BJ (cell line): ENCODE data around the gene DUXB. TPM values are rescaled to one million over a fixed set of nuclear protein-coding genes. Genes with fewer than 3 reads are reported as not detected.

Experiments
- CTCF ChIA-PET: fragments of 350-600 bp; formaldehyde crosslinking; extraction: SDS; loops from one replicate; lab custom pipeline; 2021; ENCODE audit warnings: antibody characterized with exemption, inconsistent platforms; lab: Yijun Ruan, JAX
- POLR2A ChIA-PET: fragments of 300-600 bp; sonication (Branson Sonifier 250); formaldehyde crosslinking; extraction: SDS; loops from one replicate; lab custom pipeline; 2021; ENCODE audit warnings: antibody characterized with exemption; lab: Charles Lee
- DNase-seq: peaks from one replicate; pipeline ENCODE4 v3.0.0-alpha.2; 2011; ENCODE audit warnings: low read depth
- H3K27me3 ChIP-seq: 2 replicates; pipeline ENCODE4 v1.6.0; 2011; ENCODE audit warnings: low read length; ENCODE audit not compliant: control insufficient read depth, insufficient read depth
- H3K36me3 ChIP-seq: 2 replicates; pipeline ENCODE4 v1.5.1; 2011; ENCODE audit warnings: low read length; ENCODE audit not compliant: control insufficient read depth, insufficient read depth
- H3K4me3 ChIP-seq: 2 replicates; pipeline ENCODE4 v1.5.1; 2011; ENCODE audit warnings: low read depth, mild to moderate bottlenecking, control low read depth, low read length
- CTCF ChIP-seq: IDR thresholded peaks from 2 replicates; pipeline ENCODE4 v1.5.1; 2011; ENCODE audit warnings: low read depth, mild to moderate bottlenecking, control low read depth, inconsistent platforms, low read length, moderate library complexity; ENCODE audit not compliant: insufficient read depth
- polyA plus RNA-seq: library from polyadenylated mRNA; depleted of rRNA; stranded (reverse); fragments of >200 nt; gene quantifications from 2 replicates; pipeline ENCODE4 v1.2.3, GENCODE V29; 2011

DUXB gene
- polyA plus RNA-seq, 1 experiment: not detected

GRCh38 chr16:75653922-75654321 is 47.3 kb downstream of the DUXB start:
- DNase-seq: peak; percentile 67
- ChIA-PET POLR2A (interaction anchor here (0.6 kb wide), 4 partner anchors 22 to 1514 kb away, joined by 5 to 14 read pairs (median 8); partner anchors contain the start of gene BCAR1), CTCF (interaction anchor here (0.8 kb wide), 1 partner anchor 110 kb away, joined by 3 read pairs; no protein-coding TSS in a partner anchor)
- Histone ChIP-seq H3K27me3 (no peaks in the 10 kb centered on the region), H3K36me3 (peaks cover 18% of the 10 kb centered on the region), H3K4me3 (no peak overlapping the region)
- no peak for TF ChIP-seq CTCF

GRCh38 chr16:75648265-75649076 is 52.8 kb downstream of the DUXB start:
- POLR2A ChIA-PET: interaction anchor here (0.5 to 1.0 kb wide), 3 partner anchors 26 to 1542 kb away, joined by 3 to 8 read pairs (median 7); partner anchors contain the start of genes ADAT1 and MON1B
- CTCF ChIA-PET: interaction anchor here (1.0 to 1.5 kb wide), 2 partner anchors 11 to 115 kb away, joined by 4 to 5 read pairs; no protein-coding TSS in a partner anchor
- TF ChIP-seq CTCF: no peak
- Histone ChIP-seq H3K27me3 (no peaks in the 10 kb centered on the region), H3K4me3 (peak overlapping the region; percentile 96), H3K36me3 (peaks cover 2% of the 10 kb centered on the region; the same call in 1 of the 2 replicates)
- no peak for DNase-seq

- peak; percentile 76 for DNase-seq
- ChIA-PET POLR2A (interaction anchor here (0.6 to 1.0 kb wide), 3 partner anchors 25 to 214 kb away, joined by 3 to 8 read pairs (median 7); partner anchors contain the start of gene ADAT1), CTCF (interaction anchor here (0.8 to 1.5 kb wide), 4 partner anchors 10 to 177 kb away, joined by 3 to 5 read pairs (median 4); no protein-coding TSS in a partner anchor)
- no peak for TF ChIP-seq CTCF
- Histone ChIP-seq H3K36me3 (peaks cover 2% of the 10 kb centered on the region; the same call in 1 of the 2 replicates), H3K27me3 (no peaks in the 10 kb centered on the region), H3K4me3 (peak within 1 kb of the TSS; percentile 96)
Observed at GRCh38 chr16:75647492-75648264, 53.6 kb downstream of the DUXB start, which contains the start of the genes KARS1 and TERF2IP. Gene KARS1 (minus strand): TSS chr16:75647665. CDS start chr16:75647639, 26 bp downstream. Gene TERF2IP (plus strand): TSS chr16:75647773. CDS start chr16:75647883, 110 bp downstream.

GRCh38 chr16:75647112-75647491 is 54.2 kb downstream of the DUXB start:
- H3K4me3 ChIP-seq: peak overlapping the region; percentile 96
- DNase-seq: no peak
- H3K27me3 ChIP-seq: no peaks in the 10 kb centered on the region
- CTCF ChIA-PET: interaction anchor here (0.8 to 1.1 kb wide), 3 partner anchors 10 to 176 kb away, joined by 3 to 4 read pairs (median 4); no protein-coding TSS in a partner anchor
- no peak for TF ChIP-seq CTCF
- POLR2A ChIA-PET: interaction anchor here (0.7 to 1.0 kb wide), 2 partner anchors 24 to 213 kb away, joined by 3 to 8 read pairs; partner anchors contain the start of gene ADAT1
- H3K36me3 ChIP-seq: peaks cover 2% of the 10 kb centered on the region; the same call in 1 of the 2 replicates
